Measurements from ENCODE around the gene GDPD3. TPM values are rescaled to one million over a fixed set of nuclear protein-coding genes. Genes with fewer than 3 reads are reported as not detected.
A peak's percentile ranks its signal among the peaks of the same experiment; 100 is the strongest.
"Not testable (repeated sequence)": the region's sequence is repeated elsewhere in the genome, so short reads cannot be mapped to it uniquely, and the experiment has no call there.

Gene GDPD3
- total and polyA plus RNA-seq, 2 of the 13 experiments (the other 11 are each of a cell fraction or from before 2014, with no cell fraction given), result 18.7 to 20.6 TPM

- CTCF ChIA-PET (ENCODE audit: low intra/inter-chr PET ratio, low total read pairs), result not testable (repeated sequence)
- WGBS (ENCODE audit: low lambda C conversion rate), result 95% methylated on average over 7 of the region's 7 CpGs
- peaks cover 30% of the 10 kb centered on the region for H3K4me1 ChIP-seq (ENCODE audit: insufficient read depth, low read length)
These were observed 1.5 kb upstream of the GDPD3 start for GRCh38 chr16:30114833-30115232.

GRCh38 chr16:30114411-30114810 is 1.1 kb upstream of the GDPD3 start:
- H3K79me2 ChIP-seq (ENCODE audit: insufficient read depth, low read length), result no peaks in the 10 kb centered on the region
- FAIRE-seq (no peak), ATAC-seq (no peak), DNase-seq (ENCODE audit: low spot score) (no peak)
- H3K9me3 ChIP-seq (ENCODE audit: low read length), result no peaks in the 10 kb centered on the region
- intact Hi-C loops (cut with micrococcal nuclease; ENCODE audit: unreplicated experiment), result no loop called here
- no peaks in the 10 kb centered on the region for H4K20me1 ChIP-seq (ENCODE audit: insufficient read depth, low read length)
- H3K9ac ChIP-seq (ENCODE audit: insufficient read depth, low read depth, low read length), result no peak overlapping the region
- no peak overlapping the region for H3K4me2 ChIP-seq (ENCODE audit: low read depth, low read length)
- no peak overlapping the region for H3K27ac ChIP-seq (ENCODE audit: extremely low read length, insufficient read depth, low read length)
- peaks cover 30% of the 10 kb centered on the region for H3K4me1 ChIP-seq (ENCODE audit: insufficient read depth, low read length)
- H3K4me3 ChIP-seq (replicated peaks in 1 of 3; ENCODE audit: insufficient read depth in 1 of 3, low read depth in 2 of 3, low read length in 3 of 3), result no peak overlapping the region
- ChIA-PET POLR2A (interaction anchor here (1.1 to 3.4 kb wide), 2 partner anchors 10 to 69 kb away, joined by 4 to 28 read pairs; partner anchors contain the start of genes CORO1A and MAPK3), CTCF (ENCODE audit: low intra/inter-chr PET ratio, low total read pairs) (no interaction called here)
- no peaks in the 10 kb centered on the region for H3K27me3 ChIP-seq (ENCODE audit: control insufficient read depth in 1 of 2, insufficient read depth in 2 of 2, low read length in 2 of 2)
- 93% methylated on average over 8 of the region's 11 CpGs for WGBS (ENCODE audit: low lambda C conversion rate)
- in situ Hi-C loops (cut with HindIII; ENCODE audit: extremely low pct_ligation_motif_present, low pct_unique_long_range_greater_than_20kb), result no loop called here
- peaks cover 9 to 19% of the 10 kb centered on the region in 2 experiments; a peak in 4 of 5 replicates for H3K36me3 ChIP-seq (replicated peaks in 1 of 2; ENCODE audit: control insufficient read depth in 1 of 2, insufficient read depth in 2 of 2, low read length in 2 of 2)
- no peak overlapping the region for H2AFZ ChIP-seq (ENCODE audit: low read length)
- BruUV-seq (replicated peaks), result no TSS peak
- TF ChIP-seq NCOA5 (CRISPR knock-in tag; IDR thresholded peaks at IDR 0.05) (no peak), PRPF4 (IDR thresholded peaks at IDR 0.05; ENCODE audit: low read depth, low read length, poor library complexity, severe bottlenecking) (no peak), PAF1 (CRISPR knock-in tag; IDR thresholded peaks at IDR 0.05) (no peak), KMT2B (CRISPR knock-in tag; IDR thresholded peaks at IDR 0.05) (no peak), NFAT5 (CRISPR knock-in tag; IDR thresholded peaks at IDR 0.05) (no peak), ZNF703 (CRISPR knock-in tag; IDR thresholded peaks at IDR 0.05; ENCODE audit: borderline replicate concordance) (no peak), ZNF781 (CRISPR knock-in tag; IDR thresholded peaks at IDR 0.05; ENCODE audit: borderline replicate concordance, not compliant biosample characterization) (no peak), CENPT (CRISPR knock-in tag; IDR thresholded peaks at IDR 0.05; ENCODE audit: low read depth) (no peak), ZBTB20 (CRISPR knock-in tag; IDR thresholded peaks at IDR 0.05; ENCODE audit: borderline replicate concordance, low read depth) (no peak), ATM (IDR thresholded peaks at IDR 0.05; ENCODE audit: borderline replicate concordance) (no peak), ZNF431 (CRISPR knock-in tag; IDR thresholded peaks at IDR 0.05; ENCODE audit: borderline replicate concordance, low read depth) (no peak)

More at GRCh38 chr16:30114833-30115232, 1.5 kb upstream of the GDPD3 start:
- POLR2A ChIA-PET, result interaction anchor here (1.1 kb wide), 1 partner anchor 23 kb away, joined by 3 read pairs; the partner anchor contains the start of gene TBX6
- H2AFZ ChIP-seq (ENCODE audit: low read length); H3K27me3 ChIP-seq (ENCODE audit: control insufficient read depth in 1 of 2, insufficient read depth in 2 of 2, low read length in 2 of 2); intact Hi-C loops (cut with micrococcal nuclease; ENCODE audit: unreplicated experiment); H3K9me3 ChIP-seq (ENCODE audit: low read length); H3K4me3 ChIP-seq (replicated peaks in 1 of 3; ENCODE audit: insufficient read depth in 1 of 3, low read depth in 2 of 3, low read length in 3 of 3); ATAC-seq; H3K27ac ChIP-seq (ENCODE audit: extremely low read length, insufficient read depth, low read length); H4K20me1 ChIP-seq (ENCODE audit: insufficient read depth, low read length); H3K9ac ChIP-seq (ENCODE audit: insufficient read depth, low read depth, low read length); H3K79me2 ChIP-seq (ENCODE audit: insufficient read depth, low read length); BruUV-seq (replicated peaks); FAIRE-seq; in situ Hi-C loops (cut with HindIII; ENCODE audit: extremely low pct_ligation_motif_present, low pct_unique_long_range_greater_than_20kb); DNase-seq (ENCODE audit: low spot score); H3K4me2 ChIP-seq (ENCODE audit: low read depth, low read length): not testable (repeated sequence)
- TF ChIP-seq ZNF121 (CRISPR knock-in tag; IDR thresholded peaks at IDR 0.05), result peak; percentile 73
- peaks cover 9 to 20% of the 10 kb centered on the region in 2 experiments; a peak in 4 of 5 replicates for H3K36me3 ChIP-seq (replicated peaks in 1 of 2; ENCODE audit: control insufficient read depth in 1 of 2, insufficient read depth in 2 of 2, low read length in 2 of 2)

Measured in HepG2 (cell line).